Stromal cell of bone marrow (primary cell): Measurements from ENCODE around the gene NSUN7.

Experiments used
- DNase-seq: peaks from one replicate; pipeline ENCODE4 v3.0.0-alpha.2; 2012; ENCODE audit warnings: low read depth

NSUN7 gene

GRCh38 chr4:40822420-40823166 lies 72.8 kb downstream of the NSUN7 start:
- no peak for DNase-seq

- DNase-seq: no peak
Measured at GRCh38 chr4:40825014-40825838, 75.5 kb downstream of the NSUN7 start.

GRCh38 chr4:40826821-40827220 lies 77.1 kb downstream of the NSUN7 start:
- no peak for DNase-seq

- DNase-seq: no peak
Measured at GRCh38 chr4:40827758-40828157, 78.0 kb downstream of the NSUN7 start.

- no peak for DNase-seq
Measured at GRCh38 chr4:40828661-40829060, 78.9 kb downstream of the NSUN7 start.

- DNase-seq: no peak
Measured at GRCh38 chr4:40829586-40829985, 79.8 kb downstream of the NSUN7 start.

GRCh38 chr4:40831146-40831907 lies 81.6 kb downstream of the NSUN7 start:
- DNase-seq: no peak

- DNase-seq: no peak
Measured at GRCh38 chr4:40832175-40832574, 82.4 kb downstream of the NSUN7 start.

GRCh38 chr4:40833212-40833611 lies 83.5 kb downstream of the NSUN7 start:
- DNase-seq: no peak

GRCh38 chr4:40837094-40837870 lies 87.5 kb downstream of the NSUN7 start:
- no peak for DNase-seq

- no peak for DNase-seq
Measured at GRCh38 chr4:40838742-40839141, 89.0 kb downstream of the NSUN7 start.

GRCh38 chr4:40840255-40840984 lies 90.7 kb downstream of the NSUN7 start:
- DNase-seq: no peak

GRCh38 chr4:40840985-40841571 lies 91.3 kb downstream of the NSUN7 start:
- DNase-seq: peak; percentile 42

GRCh38 chr4:40842318-40842717 lies 92.6 kb downstream of the NSUN7 start:
- DNase-seq: no peak

GRCh38 chr4:40842725-40843423 lies 93.1 kb downstream of the NSUN7 start:
- DNase-seq: no peak

GRCh38 chr4:40843696-40844095 lies 93.9 kb downstream of the NSUN7 start:
- DNase-seq: no peak

GRCh38 chr4:40844261-40844660 lies 94.5 kb downstream of the NSUN7 start:
- DNase-seq: no peak

GRCh38 chr4:40845154-40845835 lies 95.5 kb downstream of the NSUN7 start:
- peak; percentile 2 for DNase-seq

GRCh38 chr4:40846532-40846931 lies 96.8 kb downstream of the NSUN7 start:
- no peak for DNase-seq

- no peak for DNase-seq
Measured at GRCh38 chr4:40848251-40848650, 98.5 kb downstream of the NSUN7 start.
